BE2C (cell line): ENCODE data around the gene CNTNAP5.

Source experiments
- DNase-seq: peaks from one replicate; pipeline ENCODE4 v3.0.0-alpha.2; 2020
- H3K27me3 ChIP-seq: fragments of 250-450 bp; sonication (Bioruptor Pico); 2 replicates; pipeline ENCODE4 v1.5.1; 2020; ENCODE audit warnings: mild to moderate bottlenecking
- H3K36me3 ChIP-seq: fragments of 250-450 bp; sonication (Bioruptor Pico); 2 replicates; pipeline ENCODE4 v1.5.1; 2020; ENCODE audit warnings: mild to moderate bottlenecking
- H3K4me1 ChIP-seq: fragments of 250-450 bp; sonication (Bioruptor Pico); 2 replicates; pipeline ENCODE4 v1.5.1; 2020
- H3K4me3 ChIP-seq: 2 replicates; pipeline ENCODE4 v1.5.1; 2011; ENCODE audit warnings: low read depth, low read length
- H3K9me3 ChIP-seq: fragments of 250-450 bp; sonication (Bioruptor Pico); 2 replicates; pipeline ENCODE4 v1.5.1; 2020
- TF ChIP-seq, protein P1 (sequence below): IDR thresholded peaks from 2 replicates; pipeline ENCODE4 v1.5.1; 2012; ENCODE audit warnings: mild to moderate bottlenecking, low read depth, low read length

Gene CNTNAP5

DNA sequence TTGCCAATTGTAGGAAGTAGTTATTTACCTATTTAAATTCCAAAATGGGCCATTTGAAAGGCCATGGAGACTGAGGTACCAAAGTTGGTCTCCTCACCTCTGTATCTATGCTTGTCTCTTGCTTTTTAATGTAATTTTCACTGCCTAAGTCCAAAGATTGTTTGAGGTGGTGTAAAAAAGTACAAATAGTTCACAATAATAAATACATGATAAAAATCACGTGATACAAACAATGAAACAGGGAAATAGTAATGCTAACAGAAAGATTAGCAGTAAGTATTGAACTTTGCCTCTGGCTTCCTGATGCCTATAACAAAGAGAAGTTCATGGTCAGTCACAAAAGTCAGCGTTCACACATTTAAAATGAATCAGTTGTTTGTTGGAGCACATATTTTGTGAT is 67.6 kb downstream of the CNTNAP5 start:
- DNase-seq = no peak
- Histone ChIP-seq H3K4me3 (no peak overlapping the region), H3K27me3 (no peaks in the 10 kb centered on the region), H3K9me3 (no peaks in the 10 kb centered on the region), H3K36me3 (no peaks in the 10 kb centered on the region), H3K4me1 (no peaks in the 10 kb centered on the region)
- TF ChIP-seq, protein P1, sequence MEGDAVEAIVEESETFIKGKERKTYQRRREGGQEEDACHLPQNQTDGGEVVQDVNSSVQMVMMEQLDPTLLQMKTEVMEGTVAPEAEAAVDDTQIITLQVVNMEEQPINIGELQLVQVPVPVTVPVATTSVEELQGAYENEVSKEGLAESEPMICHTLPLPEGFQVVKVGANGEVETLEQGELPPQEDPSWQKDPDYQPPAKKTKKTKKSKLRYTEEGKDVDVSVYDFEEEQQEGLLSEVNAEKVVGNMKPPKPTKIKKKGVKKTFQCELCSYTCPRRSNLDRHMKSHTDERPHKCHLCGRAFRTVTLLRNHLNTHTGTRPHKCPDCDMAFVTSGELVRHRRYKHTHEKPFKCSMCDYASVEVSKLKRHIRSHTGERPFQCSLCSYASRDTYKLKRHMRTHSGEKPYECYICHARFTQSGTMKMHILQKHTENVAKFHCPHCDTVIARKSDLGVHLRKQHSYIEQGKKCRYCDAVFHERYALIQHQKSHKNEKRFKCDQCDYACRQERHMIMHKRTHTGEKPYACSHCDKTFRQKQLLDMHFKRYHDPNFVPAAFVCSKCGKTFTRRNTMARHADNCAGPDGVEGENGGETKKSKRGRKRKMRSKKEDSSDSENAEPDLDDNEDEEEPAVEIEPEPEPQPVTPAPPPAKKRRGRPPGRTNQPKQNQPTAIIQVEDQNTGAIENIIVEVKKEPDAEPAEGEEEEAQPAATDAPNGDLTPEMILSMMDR = no peak

DNA sequence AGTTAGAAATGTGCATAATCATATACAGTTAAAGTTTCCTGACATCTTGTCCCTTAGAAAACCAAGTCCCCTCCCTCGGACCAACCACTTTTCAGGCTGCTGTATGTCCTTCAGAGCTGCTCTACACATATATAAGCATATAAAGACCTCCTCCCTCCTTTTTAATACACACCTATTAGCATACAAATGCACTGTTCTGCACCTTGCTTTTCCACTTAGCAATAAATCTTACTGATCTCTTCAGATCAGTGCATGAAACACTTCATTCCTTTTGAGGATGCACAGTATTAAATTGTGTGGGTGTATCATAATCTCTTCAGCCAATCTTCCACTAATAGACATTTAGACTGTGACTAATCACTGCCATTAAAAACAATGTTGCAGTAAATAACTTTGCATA is 79.8 kb downstream of the CNTNAP5 start:
- H3K4me3 ChIP-seq = no peak overlapping the region
- DNase-seq = no peak
- no peaks in the 10 kb centered on the region for H3K9me3 ChIP-seq
- H3K36me3 ChIP-seq = no peaks in the 10 kb centered on the region
- H3K4me1 ChIP-seq = no peaks in the 10 kb centered on the region
- TF ChIP-seq, protein P1 = no peak
- H3K27me3 ChIP-seq = no peaks in the 10 kb centered on the region

DNA sequence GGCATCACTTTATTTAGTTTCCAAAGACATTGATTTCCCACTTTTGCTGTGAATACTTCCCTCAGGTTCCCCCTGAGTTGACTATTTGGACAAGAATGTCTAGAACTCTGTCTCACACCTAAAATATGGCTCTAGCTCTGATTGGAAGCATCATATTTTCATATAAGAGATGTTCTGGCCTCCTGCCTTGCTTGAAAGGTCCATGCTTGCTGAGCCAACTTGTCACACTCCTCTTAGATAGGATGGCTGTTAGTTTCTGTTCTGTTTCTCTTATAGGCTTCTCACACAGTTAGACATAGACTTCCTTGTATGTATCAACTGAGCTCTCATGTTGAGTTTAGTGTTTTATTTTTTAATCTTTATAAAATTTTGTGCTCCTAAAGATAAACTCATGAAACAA is 87.1 kb downstream of the CNTNAP5 start:
- TF ChIP-seq, protein P1 = no peak
- H3K4me3 ChIP-seq = no peak overlapping the region
- DNase-seq = no peak
- H3K9me3 ChIP-seq = no peaks in the 10 kb centered on the region
- no peaks in the 10 kb centered on the region for H3K36me3 ChIP-seq
- no peaks in the 10 kb centered on the region for H3K27me3 ChIP-seq
- H3K4me1 ChIP-seq = no peaks in the 10 kb centered on the region

DNA sequence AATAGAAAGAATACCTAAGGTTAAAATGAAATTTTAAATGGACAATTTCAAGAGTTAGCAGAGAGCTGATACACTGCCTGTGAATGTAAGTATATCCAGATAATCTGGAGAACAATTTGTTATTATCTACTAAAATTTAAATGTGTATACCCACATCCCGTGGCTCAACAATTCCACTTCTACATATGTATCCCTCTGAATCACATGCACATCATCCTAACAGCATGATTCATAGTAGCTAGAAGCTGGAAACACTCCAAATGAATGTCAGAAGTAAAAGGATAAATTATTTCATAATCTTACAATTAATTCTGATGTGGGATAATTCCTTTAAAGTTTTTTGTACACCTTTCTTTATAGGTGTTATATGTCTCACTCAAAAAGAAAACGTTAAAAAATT is 87.9 kb downstream of the CNTNAP5 start:
- Histone ChIP-seq H3K36me3 (no peaks in the 10 kb centered on the region), H3K4me1 (no peaks in the 10 kb centered on the region), H3K4me3 (no peak overlapping the region), H3K27me3 (no peaks in the 10 kb centered on the region), H3K9me3 (no peaks in the 10 kb centered on the region)
- no peak for DNase-seq
- TF ChIP-seq, protein P1 = no peak

DNA sequence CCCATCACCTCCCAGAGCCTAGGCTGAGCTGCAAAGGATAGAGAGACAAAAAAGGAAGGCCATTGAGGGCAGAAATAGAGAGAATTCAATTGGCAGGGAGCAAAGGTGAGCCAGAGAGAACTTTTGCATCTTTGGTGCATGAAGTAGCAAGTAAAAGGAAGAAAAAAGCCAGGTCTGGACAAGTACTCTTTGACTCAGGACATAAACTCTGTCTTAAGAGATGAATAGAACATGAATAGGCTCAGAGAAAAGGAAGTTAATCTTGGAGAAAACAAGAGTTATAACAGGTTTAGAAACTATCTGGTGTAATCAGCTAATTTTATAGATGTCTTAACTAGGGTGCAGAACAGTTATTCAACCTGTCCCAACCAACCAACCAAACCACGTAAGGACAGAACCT is 95.2 kb downstream of the CNTNAP5 start:
- no peak for DNase-seq
- H3K4me3 ChIP-seq = no peak overlapping the region
- no peaks in the 10 kb centered on the region for H3K27me3 ChIP-seq
- H3K9me3 ChIP-seq = no peaks in the 10 kb centered on the region
- no peaks in the 10 kb centered on the region for H3K36me3 ChIP-seq
- TF ChIP-seq, protein P1 = no peak
- H3K4me1 ChIP-seq = no peaks in the 10 kb centered on the region

DNA sequence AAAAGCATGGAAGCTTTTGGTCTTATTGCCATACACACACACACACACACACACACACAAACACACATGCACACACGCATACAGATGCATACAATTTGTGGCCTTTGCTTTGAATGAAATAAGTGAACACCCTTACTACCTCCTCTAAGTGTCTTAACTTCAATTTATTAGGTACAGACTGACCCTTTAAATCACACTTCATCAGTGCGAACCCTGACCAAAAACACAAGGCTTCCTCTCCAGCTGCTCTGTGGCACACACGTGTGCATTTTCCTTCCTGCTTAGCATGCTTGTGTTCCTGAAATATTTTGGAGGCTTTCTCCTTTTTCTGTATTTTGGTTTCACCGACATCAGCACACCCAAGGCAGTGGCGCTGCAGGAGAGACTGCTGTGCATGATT is 96.0 kb downstream of the CNTNAP5 start:
- Histone ChIP-seq H3K4me1 (no peaks in the 10 kb centered on the region), H3K4me3 (no peak overlapping the region), H3K27me3 (no peaks in the 10 kb centered on the region), H3K9me3 (no peaks in the 10 kb centered on the region), H3K36me3 (no peaks in the 10 kb centered on the region)
- no peak for DNase-seq
- TF ChIP-seq, protein P1 = no peak
